Skeletal muscle cell (primary cell): ENCODE results near the gene RIOX2.

Source experiments
- DNase-seq: peaks from one replicate; pipeline ENCODE4 v3.0.0-alpha.2; 2010; ENCODE audit warnings: low read depth
- H3K4me3 ChIP-seq: 2 replicates; pipeline ENCODE4 v1.5.1; 2011; ENCODE audit warnings: low read depth, mild to moderate bottlenecking, control low read depth, low read length, moderate library complexity

RIOX2 gene

GRCh38 chr3:97992547-97993173 is 20.4 kb upstream of the RIOX2 start:
- DNase-seq, result no peak
- no peak overlapping the region for H3K4me3 ChIP-seq

- no peak for DNase-seq
- no peak overlapping the region for H3K4me3 ChIP-seq
These were observed 19.1 kb upstream of the RIOX2 start for GRCh38 chr3:97991293-97991682.

GRCh38 chr3:97990624-97991292 is 18.5 kb upstream of the RIOX2 start:
- no peak overlapping the region for H3K4me3 ChIP-seq
- DNase-seq, result no peak

GRCh38 chr3:97988784-97989568 is 16.7 kb upstream of the RIOX2 start:
- H3K4me3 ChIP-seq, result no peak overlapping the region
- DNase-seq, result no peak

GRCh38 chr3:97987306-97987705 is 15.1 kb upstream of the RIOX2 start:
- DNase-seq, result no peak
- no peak overlapping the region for H3K4me3 ChIP-seq

- DNase-seq, result no peak
- H3K4me3 ChIP-seq, result no peak overlapping the region
These were observed 11.8 kb upstream of the RIOX2 start for GRCh38 chr3:97983933-97984491.

- H3K4me3 ChIP-seq, result no peak overlapping the region
- DNase-seq, result no peak
These were observed 9.7 kb upstream of the RIOX2 start for GRCh38 chr3:97981886-97982285.

- H3K4me3 ChIP-seq, result no peak overlapping the region
- no peak for DNase-seq
These were observed 7.4 kb upstream of the RIOX2 start for GRCh38 chr3:97979610-97980009.

GRCh38 chr3:97975466-97975865 is 3.2 kb upstream of the RIOX2 start:
- DNase-seq, result no peak
- H3K4me3 ChIP-seq, result no peak overlapping the region

GRCh38 chr3:97974996-97975395 is 2.8 kb upstream of the RIOX2 start:
- H3K4me3 ChIP-seq, result no peak overlapping the region
- DNase-seq, result no peak

- peak overlapping the region; percentile 67 for H3K4me3 ChIP-seq
- DNase-seq, result no peak
These were observed 745 bp upstream of the RIOX2 start for GRCh38 chr3:97972976-97973375.

GRCh38 chr3:97970956-97971620 is 1.1 kb downstream of the RIOX2 start:
- no peak for DNase-seq
- H3K4me3 ChIP-seq, result peak overlapping the region; percentile 67

- no peak for DNase-seq
- H3K4me3 ChIP-seq, result no peak overlapping the region
These were observed 2.1 kb downstream of the RIOX2 start for GRCh38 chr3:97970156-97970555.

GRCh38 chr3:97969541-97969940 is 2.7 kb downstream of the RIOX2 start:
- H3K4me3 ChIP-seq, result no peak overlapping the region
- no peak for DNase-seq

GRCh38 chr3:97968376-97968775 is 3.9 kb downstream of the RIOX2 start:
- DNase-seq, result no peak
- no peak overlapping the region for H3K4me3 ChIP-seq

- DNase-seq, result no peak
- H3K4me3 ChIP-seq, result no peak overlapping the region
These were observed 4.3 kb downstream of the RIOX2 start for GRCh38 chr3:97967966-97968365.

GRCh38 chr3:97960993-97961766 is 11.1 kb downstream of the RIOX2 start:
- H3K4me3 ChIP-seq, result no peak overlapping the region
- DNase-seq, result no peak

GRCh38 chr3:97960551-97960950 is 11.7 kb downstream of the RIOX2 start:
- no peak overlapping the region for H3K4me3 ChIP-seq
- no peak for DNase-seq

- no peak for DNase-seq
These were observed 12.4 kb downstream of the RIOX2 start for GRCh38 chr3:97959872-97960271.

More at GRCh38 chr3:97959872-97960271, 12.4 kb downstream of the RIOX2 start:
- H3K4me3 ChIP-seq, result no peak overlapping the region
